Activated T-cell treated with anti-CD3 and anti-CD28 coated beads for 24 hours (primary cell): ENCODE data around the gene MAST4.

Source experiments
- DNase-seq: peaks from one replicate; pipeline ENCODE4 v3.0.0-alpha.2; 2020; ENCODE audit warnings: low read depth

Gene MAST4

DNA sequence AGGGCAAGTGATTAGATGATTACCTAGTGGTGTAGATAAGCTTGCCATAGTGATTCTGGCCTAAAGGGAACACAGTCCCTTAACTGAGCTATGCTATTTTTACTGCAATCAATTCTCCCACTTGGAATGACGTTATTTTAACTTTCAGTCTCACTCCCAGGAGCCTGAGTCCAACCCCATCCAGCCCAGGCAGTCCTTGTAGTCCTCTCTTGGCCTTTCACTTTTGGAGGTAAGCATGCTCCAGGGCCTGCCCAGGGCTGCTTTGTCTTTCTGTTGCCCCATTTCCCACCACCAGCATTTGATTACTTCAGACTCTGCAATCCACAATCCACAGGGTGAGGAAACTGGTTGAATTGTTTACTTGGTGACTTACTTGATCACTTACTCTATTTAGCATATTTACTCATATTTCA is 367.4 kb downstream of the MAST4 start:
- DNase-seq: no peak

DNA sequence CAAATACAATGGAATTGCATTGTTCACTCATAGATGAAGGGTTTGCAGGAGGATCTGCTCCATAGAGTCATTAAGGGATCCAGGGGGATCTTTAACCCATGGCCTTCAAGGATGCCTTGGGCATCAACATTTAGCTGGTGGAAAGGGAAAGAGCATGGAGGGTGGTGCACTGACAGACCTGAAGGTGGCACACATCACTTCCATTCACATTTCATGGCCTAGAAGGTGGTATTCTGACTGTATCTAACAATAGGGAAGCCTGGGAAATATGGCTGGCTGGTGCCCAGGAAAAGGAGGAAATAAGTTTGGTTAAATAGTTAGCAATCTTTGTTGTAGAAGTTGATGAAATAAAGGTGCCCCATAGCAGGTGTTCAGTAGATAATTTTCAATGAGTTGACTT is 370.2 kb downstream of the MAST4 start:
- DNase-seq: no peak

- no peak for DNase-seq
Measured at GRCh38 chr5:66967102-66967501, 370.9 kb downstream of the MAST4 start.

GRCh38 chr5:66967826-66968262 is 371.7 kb downstream of the MAST4 start:
- no peak for DNase-seq

- no peak for DNase-seq
Measured at GRCh38 chr5:66969484-66969883, 373.3 kb downstream of the MAST4 start.

- no peak for DNase-seq
Measured at GRCh38 chr5:66969963-66970362, 373.8 kb downstream of the MAST4 start.

DNA sequence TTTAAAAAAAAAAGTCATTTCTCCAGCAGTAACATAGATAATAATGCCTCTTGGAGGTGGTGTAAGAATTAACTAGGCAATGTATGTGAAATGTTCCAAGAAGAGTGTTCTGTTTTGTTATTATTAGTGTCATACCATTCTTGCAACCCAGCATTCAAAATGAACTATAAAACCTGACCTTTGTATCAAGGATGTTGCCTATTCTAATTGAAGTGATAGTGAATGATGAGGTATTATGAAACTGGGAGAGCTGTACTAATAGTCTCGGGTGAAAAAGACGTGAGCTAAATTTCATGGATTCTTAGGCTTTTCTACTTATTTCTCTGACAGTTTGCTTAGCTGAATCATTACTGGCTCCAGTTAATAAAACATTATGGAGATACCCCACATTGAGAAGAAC is 375.8 kb downstream of the MAST4 start:
- DNase-seq: no peak

- no peak for DNase-seq
Measured at GRCh38 chr5:66974256-66974655, 378.1 kb downstream of the MAST4 start.

- DNase-seq: no peak
Measured at GRCh38 chr5:66976108-66976507, 379.9 kb downstream of the MAST4 start.

- no peak for DNase-seq
Measured at GRCh38 chr5:66979738-66980137, 383.5 kb downstream of the MAST4 start.

DNA sequence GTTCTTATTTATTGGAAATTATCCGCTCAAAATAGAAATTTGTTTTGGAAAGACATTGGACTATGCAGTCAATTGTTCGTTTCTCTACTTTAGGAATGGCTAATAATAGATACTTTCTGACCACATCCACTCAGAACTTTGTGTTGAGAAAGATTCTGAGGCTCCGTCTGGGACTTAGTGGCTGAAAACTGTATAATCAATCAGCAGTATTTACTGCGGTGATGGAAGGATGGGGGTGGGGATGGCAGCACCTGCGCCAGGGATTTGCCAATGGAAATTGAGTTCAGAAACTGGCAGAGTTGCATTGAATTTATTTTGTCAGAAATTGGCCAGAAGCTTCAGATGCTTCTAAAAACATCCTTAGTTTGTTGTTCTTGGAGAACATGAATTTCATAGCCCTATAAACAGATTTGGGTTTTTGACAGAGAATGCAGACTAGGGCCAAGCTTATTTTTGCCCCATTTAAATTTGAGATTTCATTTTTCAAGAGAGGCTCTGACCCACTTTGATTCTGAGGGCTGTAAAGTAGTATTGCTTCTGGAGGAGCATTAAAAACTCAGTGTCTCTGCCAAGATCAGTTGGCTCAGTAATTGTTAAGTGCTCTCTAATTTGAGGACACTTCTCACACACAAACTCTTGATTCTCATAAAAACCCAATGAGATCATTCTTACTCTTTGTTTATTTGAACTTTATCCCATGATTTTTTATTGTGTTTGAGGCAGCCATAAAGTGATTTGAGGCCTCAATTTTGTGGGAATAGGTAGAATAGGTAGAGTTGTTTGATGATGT is 385.3 kb downstream of the MAST4 start:
- DNase-seq: no peak

- DNase-seq: no peak
Measured at GRCh38 chr5:66982056-66982387, 385.8 kb downstream of the MAST4 start.

DNA sequence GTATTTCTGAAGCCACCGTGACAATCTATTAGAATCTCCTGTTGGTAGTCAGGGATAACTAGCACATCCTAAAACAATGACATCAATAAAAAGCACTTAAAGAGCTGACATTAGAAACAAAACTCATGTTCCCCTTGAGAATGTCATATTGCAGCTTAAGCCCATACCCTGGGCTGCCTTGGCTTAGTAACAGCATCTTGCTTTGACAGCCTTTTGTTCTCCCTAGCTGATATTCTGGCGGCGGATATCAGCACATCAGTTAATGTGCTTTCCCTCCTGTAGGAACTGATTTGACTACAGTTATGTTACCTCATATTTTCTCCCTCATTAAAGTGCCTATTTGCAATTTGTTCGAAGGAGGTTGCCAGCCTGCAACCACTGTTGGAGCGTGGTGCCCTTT is 386.3 kb downstream of the MAST4 start:
- DNase-seq: no peak

DNA sequence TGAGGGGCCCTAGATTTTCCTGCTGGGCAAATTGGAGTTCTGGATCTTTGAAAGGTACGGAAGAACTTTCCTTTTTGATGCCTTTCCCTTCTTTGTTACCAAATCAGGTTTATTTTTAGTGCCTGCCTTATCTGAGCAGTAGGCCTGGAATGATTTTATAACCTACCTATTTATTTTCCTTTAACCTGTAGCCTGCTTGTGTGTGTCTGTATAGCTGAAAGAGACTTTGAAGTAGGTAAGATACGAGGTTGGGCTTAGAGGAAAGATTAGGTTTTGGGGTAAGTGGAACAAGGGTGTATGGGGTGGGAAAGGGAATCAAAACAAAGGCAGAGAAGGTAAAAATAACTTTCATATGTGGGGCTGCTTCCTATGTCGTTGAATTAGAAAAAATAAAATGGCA is 389.2 kb downstream of the MAST4 start:
- DNase-seq: no peak

GRCh38 chr5:66986009-66986408 is 389.8 kb downstream of the MAST4 start:
- no peak for DNase-seq

DNA sequence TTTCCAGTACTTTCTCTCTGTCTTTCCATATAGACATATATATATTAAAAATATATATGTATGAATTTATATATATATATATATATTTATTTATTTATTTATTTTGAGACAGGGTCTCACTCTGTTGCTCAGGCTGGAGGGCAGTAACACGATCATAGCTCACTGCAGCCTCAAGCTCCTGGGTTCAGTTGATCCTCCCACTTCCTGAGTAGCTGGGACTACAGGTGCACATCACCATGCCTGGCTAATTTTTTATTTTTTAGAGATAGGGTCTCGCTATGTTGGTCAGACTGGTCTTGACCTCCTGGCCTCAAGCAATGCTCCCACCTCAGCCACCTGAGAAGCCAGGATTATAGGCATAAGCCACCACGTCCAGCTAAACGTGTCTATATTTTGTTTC is 390.3 kb downstream of the MAST4 start:
- no peak for DNase-seq

DNA sequence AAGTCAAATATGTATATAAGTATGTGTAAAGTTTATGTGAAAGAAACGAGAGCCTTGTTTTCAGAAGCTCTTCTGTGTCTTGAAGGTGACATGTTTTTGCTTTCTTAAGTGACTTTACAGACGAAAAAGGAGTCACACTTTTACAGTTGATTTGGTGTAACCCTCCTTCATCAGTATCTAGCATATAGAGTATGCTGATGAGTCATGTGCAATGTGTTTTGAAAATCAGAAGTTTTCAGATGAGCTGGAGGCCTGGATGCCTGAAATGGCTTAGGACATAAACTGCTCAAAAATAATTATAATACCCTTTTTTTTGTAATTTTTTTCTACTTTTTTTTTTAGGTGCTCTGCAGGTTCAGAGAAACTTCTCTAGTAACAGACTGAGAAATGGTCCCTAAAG is 390.9 kb downstream of the MAST4 start:
- no peak for DNase-seq

GRCh38 chr5:66987540-66987939 is 391.3 kb downstream of the MAST4 start:
- DNase-seq: no peak

- DNase-seq: no peak
Measured at GRCh38 chr5:66987949-66988838, 392.0 kb downstream of the MAST4 start.

DNA sequence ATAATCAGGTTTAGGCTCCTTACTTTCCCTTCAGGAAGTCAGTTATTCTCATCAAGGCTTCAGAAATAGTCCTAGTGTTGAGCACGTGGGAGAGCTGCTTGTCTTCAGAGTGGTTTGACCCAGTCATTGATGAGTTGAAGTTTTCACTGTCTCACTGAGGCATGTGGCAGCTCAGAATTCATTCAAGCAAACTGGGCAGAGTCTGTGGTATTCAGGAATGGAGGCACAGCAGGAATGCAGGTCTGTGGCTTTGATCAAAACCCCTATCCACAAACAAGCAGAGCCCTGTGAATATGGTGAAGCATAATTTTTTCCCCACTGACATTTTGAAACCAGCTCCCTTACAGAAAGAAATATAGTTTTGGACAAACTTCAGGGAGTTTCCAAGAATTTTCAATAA is 393.1 kb downstream of the MAST4 start:
- no peak for DNase-seq

DNA sequence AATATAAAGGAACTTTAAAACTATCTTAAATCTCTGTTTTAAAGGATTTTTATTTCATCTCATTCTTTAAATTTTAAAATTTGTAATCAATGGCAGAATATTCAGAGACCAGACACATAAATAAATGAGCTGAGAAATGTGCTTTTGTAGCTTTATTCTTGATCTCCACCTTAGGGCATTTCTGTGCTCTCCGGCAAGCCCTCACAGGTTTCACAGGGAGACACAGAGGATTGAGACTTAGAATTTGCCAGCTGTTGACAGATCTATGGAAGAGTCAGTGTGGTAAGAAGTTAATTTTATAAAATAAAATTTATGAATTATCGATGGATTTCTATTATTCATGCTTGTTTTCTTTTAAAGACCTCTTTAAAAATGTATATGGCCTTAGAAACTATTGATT is 393.6 kb downstream of the MAST4 start:
- DNase-seq: no peak

- no peak for DNase-seq
Measured at GRCh38 chr5:66991746-66992145, 395.6 kb downstream of the MAST4 start.

GRCh38 chr5:66992547-66992946 is 396.4 kb downstream of the MAST4 start:
- DNase-seq: no peak
